HL-60 (cell line): ENCODE measurements around the gene NLK.

Experiments used
- DNase-seq, 2 experiments: peaks; one replicate each; pipeline ENCODE4 v3.0.0-alpha.2; 2010 to 2020; ENCODE audit warnings: low read depth in 1 of 2, low spot score in 1 of 2
- H3K27ac ChIP-seq: fragments of 250-450 bp; sonication (Bioruptor Pico); replicated peaks from 2 replicates; pipeline ENCODE4 v1.5.1; 2020; ENCODE audit warnings: mild to moderate bottlenecking, moderate library complexity
- H3K27me3 ChIP-seq: fragments of 250-450 bp; sonication (Bioruptor Pico); 2 replicates; pipeline ENCODE4 v1.5.1; 2021; ENCODE audit warnings: mild to moderate bottlenecking, moderate library complexity; ENCODE audit not compliant: insufficient read depth, poor library complexity, severe bottlenecking
- H3K4me3 ChIP-seq: replicated peaks from 2 replicates; pipeline ENCODE4 v1.5.1; 2011; ENCODE audit warnings: mild to moderate bottlenecking, control low read depth, low read length; ENCODE audit not compliant: insufficient read depth
- GABPA ChIP-seq: IDR thresholded peaks from 2 replicates; pipeline ENCODE4 v1.6.1; 2012; ENCODE audit warnings: low read depth
- POLR2AphosphoS5 ChIP-seq: IDR thresholded peaks from 2 replicates; pipeline ENCODE4 v1.6.1; 2012; ENCODE audit warnings: low read depth
- SPI1 ChIP-seq: IDR thresholded peaks from 2 replicates; pipeline ENCODE4 v1.6.1; 2012; ENCODE audit warnings: low read depth, mild to moderate bottlenecking, borderline replicate concordance
- TF ChIP-seq, protein P1 (sequence below): IDR thresholded peaks from one replicate; pipeline ENCODE4 v1.5.1; 2011; ENCODE audit warnings: low read length, control low read depth, inconsistent platforms; ENCODE audit not compliant: insufficient read depth
- TF ChIP-seq, protein P2 (sequence below): IDR thresholded peaks from 2 replicates; pipeline ENCODE4 v1.6.1; 2012; ENCODE audit warnings: low read depth; ENCODE audit not compliant: insufficient replicate concordance

Gene NLK

DNA sequence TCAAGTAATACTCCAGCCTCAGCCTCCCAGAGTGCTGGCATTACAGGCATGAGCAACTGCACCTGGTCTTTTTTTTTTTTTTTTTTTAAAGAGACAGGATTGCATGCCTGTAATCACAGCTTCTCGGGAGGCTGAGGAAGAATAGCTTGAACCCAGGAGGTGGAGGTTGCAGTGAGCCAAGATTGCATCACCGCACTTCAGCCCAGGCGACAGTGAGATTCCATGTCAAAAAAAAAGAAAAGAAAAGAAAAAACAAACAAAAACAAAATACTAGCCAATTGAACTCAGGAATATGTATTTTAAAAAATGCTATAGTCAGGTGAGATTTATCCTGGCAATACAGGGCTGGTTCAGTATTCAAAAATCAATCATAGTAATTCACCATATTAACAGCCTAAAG is 158.8 kb downstream of the NLK start:
- TF ChIP-seq POLR2AphosphoS5 (no peak), GABPA (no peak), SPI1 (no peak)
- TF ChIP-seq, protein P1, sequence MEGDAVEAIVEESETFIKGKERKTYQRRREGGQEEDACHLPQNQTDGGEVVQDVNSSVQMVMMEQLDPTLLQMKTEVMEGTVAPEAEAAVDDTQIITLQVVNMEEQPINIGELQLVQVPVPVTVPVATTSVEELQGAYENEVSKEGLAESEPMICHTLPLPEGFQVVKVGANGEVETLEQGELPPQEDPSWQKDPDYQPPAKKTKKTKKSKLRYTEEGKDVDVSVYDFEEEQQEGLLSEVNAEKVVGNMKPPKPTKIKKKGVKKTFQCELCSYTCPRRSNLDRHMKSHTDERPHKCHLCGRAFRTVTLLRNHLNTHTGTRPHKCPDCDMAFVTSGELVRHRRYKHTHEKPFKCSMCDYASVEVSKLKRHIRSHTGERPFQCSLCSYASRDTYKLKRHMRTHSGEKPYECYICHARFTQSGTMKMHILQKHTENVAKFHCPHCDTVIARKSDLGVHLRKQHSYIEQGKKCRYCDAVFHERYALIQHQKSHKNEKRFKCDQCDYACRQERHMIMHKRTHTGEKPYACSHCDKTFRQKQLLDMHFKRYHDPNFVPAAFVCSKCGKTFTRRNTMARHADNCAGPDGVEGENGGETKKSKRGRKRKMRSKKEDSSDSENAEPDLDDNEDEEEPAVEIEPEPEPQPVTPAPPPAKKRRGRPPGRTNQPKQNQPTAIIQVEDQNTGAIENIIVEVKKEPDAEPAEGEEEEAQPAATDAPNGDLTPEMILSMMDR = no peak
- TF ChIP-seq, protein P2, sequence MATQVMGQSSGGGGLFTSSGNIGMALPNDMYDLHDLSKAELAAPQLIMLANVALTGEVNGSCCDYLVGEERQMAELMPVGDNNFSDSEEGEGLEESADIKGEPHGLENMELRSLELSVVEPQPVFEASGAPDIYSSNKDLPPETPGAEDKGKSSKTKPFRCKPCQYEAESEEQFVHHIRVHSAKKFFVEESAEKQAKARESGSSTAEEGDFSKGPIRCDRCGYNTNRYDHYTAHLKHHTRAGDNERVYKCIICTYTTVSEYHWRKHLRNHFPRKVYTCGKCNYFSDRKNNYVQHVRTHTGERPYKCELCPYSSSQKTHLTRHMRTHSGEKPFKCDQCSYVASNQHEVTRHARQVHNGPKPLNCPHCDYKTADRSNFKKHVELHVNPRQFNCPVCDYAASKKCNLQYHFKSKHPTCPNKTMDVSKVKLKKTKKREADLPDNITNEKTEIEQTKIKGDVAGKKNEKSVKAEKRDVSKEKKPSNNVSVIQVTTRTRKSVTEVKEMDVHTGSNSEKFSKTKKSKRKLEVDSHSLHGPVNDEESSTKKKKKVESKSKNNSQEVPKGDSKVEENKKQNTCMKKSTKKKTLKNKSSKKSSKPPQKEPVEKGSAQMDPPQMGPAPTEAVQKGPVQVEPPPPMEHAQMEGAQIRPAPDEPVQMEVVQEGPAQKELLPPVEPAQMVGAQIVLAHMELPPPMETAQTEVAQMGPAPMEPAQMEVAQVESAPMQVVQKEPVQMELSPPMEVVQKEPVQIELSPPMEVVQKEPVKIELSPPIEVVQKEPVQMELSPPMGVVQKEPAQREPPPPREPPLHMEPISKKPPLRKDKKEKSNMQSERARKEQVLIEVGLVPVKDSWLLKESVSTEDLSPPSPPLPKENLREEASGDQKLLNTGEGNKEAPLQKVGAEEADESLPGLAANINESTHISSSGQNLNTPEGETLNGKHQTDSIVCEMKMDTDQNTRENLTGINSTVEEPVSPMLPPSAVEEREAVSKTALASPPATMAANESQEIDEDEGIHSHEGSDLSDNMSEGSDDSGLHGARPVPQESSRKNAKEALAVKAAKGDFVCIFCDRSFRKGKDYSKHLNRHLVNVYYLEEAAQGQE = no peak
- no peak overlapping the region for H3K4me3 ChIP-seq
- H3K27me3 ChIP-seq = no peaks in the 10 kb centered on the region

DNA sequence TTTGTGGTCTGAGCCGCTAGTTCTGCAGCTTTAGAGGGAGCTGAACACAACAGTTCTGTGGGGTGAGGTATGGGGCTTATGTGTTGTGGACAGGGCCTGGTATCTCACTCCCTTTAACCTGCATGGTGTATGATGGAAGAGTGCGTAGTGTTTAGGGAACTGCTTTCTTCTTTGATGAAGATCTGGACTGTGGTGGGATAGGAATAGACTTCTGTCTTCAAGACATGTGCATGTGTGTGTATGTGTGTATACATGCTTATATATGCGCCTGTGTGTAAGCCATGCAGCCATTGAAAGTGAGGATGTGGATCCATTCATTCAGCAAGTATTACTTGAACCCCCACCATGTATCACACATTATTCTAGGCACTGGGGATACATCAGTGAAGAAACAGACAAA is 161.8 kb downstream of the NLK start:
- TF ChIP-seq, protein P2 = no peak
- TF ChIP-seq POLR2AphosphoS5 (no peak), GABPA (no peak), SPI1 (no peak)
- TF ChIP-seq, protein P1 = no peak
- Histone ChIP-seq H3K27me3 (no peaks in the 10 kb centered on the region), H3K27ac (no peak overlapping the region), H3K4me3 (no peak overlapping the region)
- DNase-seq = no peak

More for the DNA sequence above, 158.8 kb downstream of the NLK start:
- DNase-seq = no peak
- H3K27ac ChIP-seq = no peak overlapping the region

DNA sequence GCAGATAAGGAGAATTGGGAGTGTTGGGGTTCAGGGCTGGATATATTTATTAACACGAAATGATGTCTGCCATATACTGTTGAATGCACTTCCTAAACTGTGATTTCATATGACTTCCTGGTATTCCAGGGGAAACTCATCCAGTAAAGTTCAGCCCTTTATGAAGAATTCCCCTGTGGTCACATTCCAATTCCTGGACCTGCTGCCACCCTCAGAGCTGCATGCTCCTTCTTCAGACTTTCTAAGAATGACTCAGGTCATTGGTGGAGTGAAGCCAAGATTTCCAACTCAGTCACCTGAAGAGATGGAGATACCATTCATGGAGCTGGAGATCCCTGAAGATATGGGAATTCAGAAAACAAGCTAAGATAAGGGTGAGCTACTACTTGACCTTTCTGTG is 162.3 kb downstream of the NLK start:
- H3K4me3 ChIP-seq = no peak overlapping the region
- H3K27me3 ChIP-seq = no peaks in the 10 kb centered on the region
- H3K27ac ChIP-seq = no peak overlapping the region
- TF ChIP-seq GABPA (no peak), POLR2AphosphoS5 (no peak), SPI1 (no peak)
- TF ChIP-seq, protein P1 = no peak
- TF ChIP-seq, protein P2 = no peak
- DNase-seq = no peak
